Tibial artery (tissue), 4 donors: ENCODE measurements around the gene SLITRK3.
"Not testable (repeated sequence)": the region's sequence is repeated elsewhere in the genome, so short reads cannot be mapped to it uniquely, and the experiment has no call there.

Experiments used
- DNase-seq, 2 donors: peaks; one replicate each; pipeline ENCODE4 v3.0.0-alpha.2; 2019
- H3K27ac ChIP-seq, 2 donors: fragments of 200-600 bp; sonication (generic) in 1 of 2; 1 replicate in 1 of 2; 2 replicates in 1 of 2; pipeline ENCODE4 v1.5.1; 2018 to 2019; ENCODE audit warnings: mild to moderate bottlenecking in 1 of 2
- H3K27me3 ChIP-seq, 2 donors: fragments of 200-600 bp; sonication (generic) in 1 of 2; one replicate each; pipeline versions ENCODE4 v1.5.1 to v1.6.0; 2016 to 2019
- H3K36me3 ChIP-seq, 3 donors: fragments of 200-600 bp; sonication (generic) in 2 of 3; one replicate each; pipeline ENCODE4 v1.5.1; 2016 to 2019; ENCODE audit warnings: mild to moderate bottlenecking in 2 of 3
- H3K4me1 ChIP-seq, 4 donors: fragments of 200-600 bp; sonication (generic) in 2 of 4; 1 replicate in 3 of 4; 2 replicates in 1 of 4; pipeline ENCODE4 v1.5.1; 2016 to 2019
- H3K4me3 ChIP-seq, 2 donors: fragments of 200-600 bp; sonication (generic) in 1 of 2; 1 replicate in 1 of 2; 2 replicates in 1 of 2; pipeline ENCODE4 v1.5.1; 2018 to 2019; ENCODE audit warnings: mild to moderate bottlenecking in 2 of 2
- H3K9me3 ChIP-seq, 3 donors: fragments of 200-600 bp; sonication (generic) in 1 of 3; one replicate each; pipeline ENCODE4 v1.5.1; 2016 to 2019
- intact Hi-C: fragments of 100-400 bp; cut with DNase I; formaldehyde crosslinking; loops from one replicate; pipeline ENCODE4 v1.15.0; 2023; ENCODE audit warnings: low total_unique reads
- TF ChIP-seq, protein P1 (sequence below), 2 experiments: fragments of 200-600 bp in 1 of 2; fragments of 450-650 bp in 1 of 2; IDR thresholded peaks; one replicate each; pipeline ENCODE4 v1.5.1; 2017 to 2019; ENCODE audit warnings: antibody characterized with exemption in 2 of 2, mild to moderate bottlenecking in 1 of 2, moderate library complexity in 1 of 2

The SLITRK3 gene

GRCh38 chr3:165159760-165160421, 36.3 kb downstream of the SLITRK3 start:
- DNase-seq = no peak
- H3K4me3 ChIP-seq = no peak overlapping the region
- H3K27ac ChIP-seq = no peak overlapping the region
- H3K36me3 ChIP-seq = no peaks in the 10 kb centered on the region
- H3K27me3 ChIP-seq = no peaks in the 10 kb centered on the region
- TF ChIP-seq, protein P1, sequence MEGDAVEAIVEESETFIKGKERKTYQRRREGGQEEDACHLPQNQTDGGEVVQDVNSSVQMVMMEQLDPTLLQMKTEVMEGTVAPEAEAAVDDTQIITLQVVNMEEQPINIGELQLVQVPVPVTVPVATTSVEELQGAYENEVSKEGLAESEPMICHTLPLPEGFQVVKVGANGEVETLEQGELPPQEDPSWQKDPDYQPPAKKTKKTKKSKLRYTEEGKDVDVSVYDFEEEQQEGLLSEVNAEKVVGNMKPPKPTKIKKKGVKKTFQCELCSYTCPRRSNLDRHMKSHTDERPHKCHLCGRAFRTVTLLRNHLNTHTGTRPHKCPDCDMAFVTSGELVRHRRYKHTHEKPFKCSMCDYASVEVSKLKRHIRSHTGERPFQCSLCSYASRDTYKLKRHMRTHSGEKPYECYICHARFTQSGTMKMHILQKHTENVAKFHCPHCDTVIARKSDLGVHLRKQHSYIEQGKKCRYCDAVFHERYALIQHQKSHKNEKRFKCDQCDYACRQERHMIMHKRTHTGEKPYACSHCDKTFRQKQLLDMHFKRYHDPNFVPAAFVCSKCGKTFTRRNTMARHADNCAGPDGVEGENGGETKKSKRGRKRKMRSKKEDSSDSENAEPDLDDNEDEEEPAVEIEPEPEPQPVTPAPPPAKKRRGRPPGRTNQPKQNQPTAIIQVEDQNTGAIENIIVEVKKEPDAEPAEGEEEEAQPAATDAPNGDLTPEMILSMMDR (IDR thresholded peaks at IDR 0.05) = no peak
- H3K9me3 ChIP-seq = no peaks in the 10 kb centered on the region
- no peaks in the 10 kb centered on the region for H3K4me1 ChIP-seq
- intact Hi-C loops = no loop called here

- Histone ChIP-seq H3K9me3 (no peaks in the 10 kb centered on the region), H3K4me3 (no peak overlapping the region), H3K27me3 (no peaks in the 10 kb centered on the region), H3K36me3 (no peaks in the 10 kb centered on the region), H3K4me1 (no peaks in the 10 kb centered on the region), H3K27ac (no peak overlapping the region)
- intact Hi-C loops = no loop called here
- no peak for DNase-seq
- TF ChIP-seq, protein P1 (IDR thresholded peaks at IDR 0.05) = no peak
Measured at GRCh38 chr3:165158011-165158410, 38.2 kb downstream of the SLITRK3 start.

- no peaks in the 10 kb centered on the region for H3K9me3 ChIP-seq
- H3K4me1 ChIP-seq = no peaks in the 10 kb centered on the region
- H3K27ac ChIP-seq = no peak overlapping the region
- no peak overlapping the region for H3K4me3 ChIP-seq
- no peaks in the 10 kb centered on the region for H3K27me3 ChIP-seq
- H3K36me3 ChIP-seq = no peaks in the 10 kb centered on the region
- intact Hi-C loops = no loop called here
- TF ChIP-seq, protein P1 (IDR thresholded peaks at IDR 0.05) = no peak
- DNase-seq = no peak
Measured at GRCh38 chr3:165156757-165157420, 39.3 kb downstream of the SLITRK3 start.

DNA sequence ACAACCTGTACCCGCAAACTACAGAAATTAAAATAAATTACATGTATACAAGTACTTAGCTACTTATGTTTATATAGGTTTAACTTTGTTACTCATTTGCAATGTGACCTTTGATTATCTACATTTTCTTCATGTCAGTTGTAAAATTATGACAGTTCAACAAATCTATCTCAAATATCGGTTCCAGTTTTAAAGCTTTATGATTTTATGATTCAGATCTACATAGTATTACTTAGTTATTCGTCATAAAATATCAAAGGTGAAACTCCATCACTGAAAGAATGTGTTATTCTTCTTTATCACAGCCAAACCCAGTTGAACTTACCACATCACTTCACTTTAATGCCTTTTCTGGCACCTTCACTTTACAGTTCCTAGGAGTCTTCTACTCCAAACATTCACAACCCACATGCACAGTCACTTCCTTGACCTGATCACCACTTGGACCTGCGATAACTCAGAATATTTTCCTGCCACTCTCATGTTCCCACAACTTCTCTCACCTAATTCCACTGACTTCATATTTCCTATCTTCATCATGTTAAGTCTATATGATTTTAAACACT, 47.2 kb downstream of the SLITRK3 start:
- no peak for DNase-seq
- no peaks in the 10 kb centered on the region for H3K27me3 ChIP-seq
- no peak overlapping the region for H3K27ac ChIP-seq
- no peaks in the 10 kb centered on the region for H3K9me3 ChIP-seq
- H3K4me1 ChIP-seq = no peaks in the 10 kb centered on the region
- H3K4me3 ChIP-seq = no peak overlapping the region
- TF ChIP-seq, protein P1 (IDR thresholded peaks at IDR 0.05) = no peak
- intact Hi-C loops = no loop called here
- H3K36me3 ChIP-seq = no peaks in the 10 kb centered on the region

GRCh38 chr3:165144271-165144670, 51.9 kb downstream of the SLITRK3 start:
- Histone ChIP-seq H3K4me1 (no peaks in the 10 kb centered on the region), H3K36me3 (no peaks in the 10 kb centered on the region), H3K27ac (no peak overlapping the region), H3K4me3 (no peak overlapping the region), H3K27me3 (no peaks in the 10 kb centered on the region), H3K9me3 (no peaks in the 10 kb centered on the region)
- intact Hi-C loops = no loop called here
- no peak for DNase-seq
- TF ChIP-seq, protein P1 (IDR thresholded peaks at IDR 0.05) = no peak

- DNase-seq, H3K36me3 ChIP-seq, H3K4me3 ChIP-seq, H3K9me3 ChIP-seq, H3K4me1 ChIP-seq, intact Hi-C loops, H3K27me3 ChIP-seq, H3K27ac ChIP-seq: not testable (repeated sequence)
Measured at GRCh38 chr3:165139918-165140317, 56.3 kb downstream of the SLITRK3 start.
